ENCODE results near the gene ARHGEF12.

The ARHGEF12 gene

GRCh38 chr11:120473503-120473902 lies 137.3 kb downstream of the ARHGEF12 start:
- Histone ChIP-seq H3K27me3 (no peaks in the 10 kb centered on the region), H3K9me3 (replicated peaks in 1 of 11) (no peaks in the 10 kb centered on the region), H3K4me3 (no peak overlapping the region), H3K9ac (no peak overlapping the region), H4K20me1 (no peaks in the 10 kb centered on the region), H3K27ac (no peak overlapping the region), H3K36me3 (peaks cover 39 to 92% (median 63%) of the 10 kb centered on the region in 11 experiments), H3K4me1 (no peaks in the 10 kb centered on the region), H3K4me2 (no peak overlapping the region)
- no peak for TF ChIP-seq Cebpa-rat (IDR thresholded peaks at IDR 0.05)

- Histone ChIP-seq H3K4me2 (no peak overlapping the region), H3K4me3 (no peak overlapping the region), H3K27ac (no peak overlapping the region), H3K4me1 (no peaks in the 10 kb centered on the region), H3K9me3 (replicated peaks in 1 of 11) (no peaks in the 10 kb centered on the region), H3K9ac (no peak overlapping the region), H4K20me1 (no peaks in the 10 kb centered on the region), H3K27me3 (no peaks in the 10 kb centered on the region), H3K36me3 (peaks cover 50 to 79% (median 70%) of the 10 kb centered on the region in 11 experiments)
- no peak for TF ChIP-seq Cebpa-rat (IDR thresholded peaks at IDR 0.05)
These were observed 145.9 kb downstream of the ARHGEF12 start for GRCh38 chr11:120482149-120482548.

- no peak for TF ChIP-seq Cebpa-rat (IDR thresholded peaks at IDR 0.05)
- Histone ChIP-seq H3K4me1 (peaks cover 0 to 10% (median 0%) of the 10 kb centered on the region in 10 experiments; a peak in 1 of 20 replicates), H3K27me3 (no peaks in the 10 kb centered on the region), H3K9ac (no peak overlapping the region), H3K36me3 (peaks cover 34 to 54% (median 49%) of the 10 kb centered on the region in 11 experiments), H3K4me2 (no peak overlapping the region), H3K27ac (no peak overlapping the region), H4K20me1 (no peaks in the 10 kb centered on the region), H3K9me3 (replicated peaks in 1 of 11) (no peaks in the 10 kb centered on the region), H3K4me3 (no peak overlapping the region)
These were observed 148.5 kb downstream of the ARHGEF12 start for GRCh38 chr11:120484722-120485121.

- TF ChIP-seq Cebpa-rat (IDR thresholded peaks at IDR 0.05), result no peak
- Histone ChIP-seq H3K36me3 (peaks cover 22 to 40% (median 35%) of the 10 kb centered on the region in 11 experiments), H3K4me2 (no peak overlapping the region), H3K4me3 (no peak overlapping the region), H3K27me3 (no peaks in the 10 kb centered on the region), H3K9ac (no peak overlapping the region), H3K9me3 (replicated peaks in 1 of 11) (no peaks in the 10 kb centered on the region), H3K27ac (no peak overlapping the region), H4K20me1 (no peaks in the 10 kb centered on the region), H3K4me1 (peaks cover 0 to 10% (median 0%) of the 10 kb centered on the region in 10 experiments; a peak in 1 of 20 replicates)
These were observed 149.9 kb downstream of the ARHGEF12 start for GRCh38 chr11:120486138-120486537.

GRCh38 chr11:120489799-120490198 lies 153.6 kb downstream of the ARHGEF12 start:
- Histone ChIP-seq H3K4me3 (no peak overlapping the region), H3K27me3 (no peaks in the 10 kb centered on the region), H3K9ac (no peak overlapping the region), H3K9me3 (replicated peaks in 1 of 11) (no peaks in the 10 kb centered on the region), H3K36me3 (peaks cover 8 to 16% (median 10%) of the 10 kb centered on the region in 11 experiments; a peak in 21 of 22 replicates), H3K4me2 (no peak overlapping the region), H3K27ac (no peak overlapping the region), H3K4me1 (peaks cover 0 to 10% (median 0%) of the 10 kb centered on the region in 10 experiments; a peak in 1 of 20 replicates), H4K20me1 (no peaks in the 10 kb centered on the region)
- no peak for TF ChIP-seq Cebpa-rat (IDR thresholded peaks at IDR 0.05)

- H3K4me1 ChIP-seq, result peaks cover 0 to 9% (median 0%) of the 10 kb centered on the region in 10 experiments; a peak in 1 of 20 replicates
- H3K36me3 ChIP-seq, result no peaks in the 10 kb centered on the region; a peak in 1 of 22 replicates
- H3K9me3 ChIP-seq (replicated peaks in 1 of 11), result no peaks in the 10 kb centered on the region
- H3K4me3 ChIP-seq, result no peak overlapping the region
- no peak for TF ChIP-seq Cebpa-rat (IDR thresholded peaks at IDR 0.05)
- H3K27me3 ChIP-seq, result no peaks in the 10 kb centered on the region
- no peak overlapping the region for H3K9ac ChIP-seq
- no peak overlapping the region for H3K27ac ChIP-seq
- no peaks in the 10 kb centered on the region; a peak in 1 of 22 replicates for H4K20me1 ChIP-seq
- no peak overlapping the region for H3K4me2 ChIP-seq
These were observed 156.3 kb downstream of the ARHGEF12 start for GRCh38 chr11:120492486-120492885.

- H3K4me3 ChIP-seq, result no peak overlapping the region
- H3K9ac ChIP-seq, result no peak overlapping the region
- no peaks in the 10 kb centered on the region for H3K9me3 ChIP-seq (replicated peaks in 1 of 11)
- H3K27me3 ChIP-seq, result no peaks in the 10 kb centered on the region
- H4K20me1 ChIP-seq, result no peaks in the 10 kb centered on the region; a peak in 1 of 22 replicates
- no peaks in the 10 kb centered on the region; a peak in 1 of 22 replicates for H3K36me3 ChIP-seq
- no peak for TF ChIP-seq Cebpa-rat (IDR thresholded peaks at IDR 0.05)
- no peak overlapping the region for H3K27ac ChIP-seq
- H3K4me1 ChIP-seq, result no peaks in the 10 kb centered on the region
- H3K4me2 ChIP-seq, result no peak overlapping the region
These were observed 158.4 kb downstream of the ARHGEF12 start for GRCh38 chr11:120494595-120494994.

GRCh38 chr11:120499088-120499487 lies 162.9 kb downstream of the ARHGEF12 start:
- no peak overlapping the region for H3K4me3 ChIP-seq
- no peaks in the 10 kb centered on the region for H3K36me3 ChIP-seq
- H3K27me3 ChIP-seq, result no peaks in the 10 kb centered on the region
- H3K9ac ChIP-seq, result no peak overlapping the region
- H3K27ac ChIP-seq, result no peak overlapping the region
- no peaks in the 10 kb centered on the region for H3K9me3 ChIP-seq (replicated peaks in 1 of 11)
- TF ChIP-seq Cebpa-rat (IDR thresholded peaks at IDR 0.05), result no peak
- H4K20me1 ChIP-seq, result no peaks in the 10 kb centered on the region; a peak in 1 of 22 replicates
- no peak overlapping the region for H3K4me2 ChIP-seq
- no peaks in the 10 kb centered on the region for H3K4me1 ChIP-seq

GRCh38 chr11:120499859-120500258 lies 163.6 kb downstream of the ARHGEF12 start:
- no peak for TF ChIP-seq Cebpa-rat (IDR thresholded peaks at IDR 0.05)
- Histone ChIP-seq H3K27ac (no peak overlapping the region), H3K9ac (no peak overlapping the region), H3K4me1 (no peaks in the 10 kb centered on the region), H3K9me3 (replicated peaks in 1 of 11) (no peaks in the 10 kb centered on the region), H3K4me3 (no peak overlapping the region), H3K27me3 (no peaks in the 10 kb centered on the region), H3K4me2 (peak overlapping the region in 2 of 11 experiments; percentile 13 to 18; a peak in 1 of 22 replicates), H4K20me1 (no peaks in the 10 kb centered on the region; a peak in 1 of 22 replicates), H3K36me3 (no peaks in the 10 kb centered on the region)

GRCh38 chr11:120500414-120501071 lies 164.3 kb downstream of the ARHGEF12 start:
- H3K4me2 ChIP-seq, result peak overlapping the region in 2 of 11 experiments; percentile 13 to 18; a peak in 2 of 22 replicates
- TF ChIP-seq Cebpa-rat (IDR thresholded peaks at IDR 0.05), result no peak
- no peaks in the 10 kb centered on the region for H3K27me3 ChIP-seq
- H3K9ac ChIP-seq, result no peak overlapping the region
- no peaks in the 10 kb centered on the region for H3K4me1 ChIP-seq
- H3K4me3 ChIP-seq, result no peak overlapping the region
- no peaks in the 10 kb centered on the region for H3K9me3 ChIP-seq (replicated peaks in 1 of 11)
- H4K20me1 ChIP-seq, result no peaks in the 10 kb centered on the region; a peak in 1 of 22 replicates
- no peaks in the 10 kb centered on the region for H3K36me3 ChIP-seq
- H3K27ac ChIP-seq, result no peak overlapping the region
